HL-60 (cell line): ENCODE data around the gene BPIFB2.

Source experiments
- POLR2AphosphoS5 ChIP-seq: IDR thresholded peaks from 2 replicates; pipeline ENCODE4 v1.6.1; 2012; ENCODE audit warnings: low read depth
- SPI1 ChIP-seq: IDR thresholded peaks from 2 replicates; pipeline ENCODE4 v1.6.1; 2012; ENCODE audit warnings: low read depth, mild to moderate bottlenecking, borderline replicate concordance
- TF ChIP-seq, protein P1 (sequence below): IDR thresholded peaks from one replicate; pipeline ENCODE4 v1.5.1; 2011; ENCODE audit warnings: low read length, control low read depth, inconsistent platforms; ENCODE audit not compliant: insufficient read depth

DNA sequence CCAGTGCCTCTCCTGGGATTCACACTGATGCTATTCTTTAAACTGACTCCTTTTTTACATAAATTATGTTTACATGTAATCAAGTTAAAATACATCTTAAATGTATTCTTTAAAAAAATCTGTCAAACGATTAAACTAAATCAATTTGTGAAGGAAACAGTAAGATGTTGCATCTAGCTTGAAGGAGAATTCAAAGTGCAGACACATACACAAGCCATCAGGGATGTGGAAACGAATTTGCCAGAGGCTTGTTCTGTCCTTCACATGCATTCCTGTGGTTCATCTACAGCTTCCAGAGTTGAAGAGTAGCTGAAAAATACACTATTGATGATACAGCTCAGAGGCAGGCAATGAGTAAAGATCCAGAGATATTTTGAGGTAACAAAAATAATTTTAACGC is 38.9 kb downstream of the BPIFB2 start:
- TF ChIP-seq, protein P1, sequence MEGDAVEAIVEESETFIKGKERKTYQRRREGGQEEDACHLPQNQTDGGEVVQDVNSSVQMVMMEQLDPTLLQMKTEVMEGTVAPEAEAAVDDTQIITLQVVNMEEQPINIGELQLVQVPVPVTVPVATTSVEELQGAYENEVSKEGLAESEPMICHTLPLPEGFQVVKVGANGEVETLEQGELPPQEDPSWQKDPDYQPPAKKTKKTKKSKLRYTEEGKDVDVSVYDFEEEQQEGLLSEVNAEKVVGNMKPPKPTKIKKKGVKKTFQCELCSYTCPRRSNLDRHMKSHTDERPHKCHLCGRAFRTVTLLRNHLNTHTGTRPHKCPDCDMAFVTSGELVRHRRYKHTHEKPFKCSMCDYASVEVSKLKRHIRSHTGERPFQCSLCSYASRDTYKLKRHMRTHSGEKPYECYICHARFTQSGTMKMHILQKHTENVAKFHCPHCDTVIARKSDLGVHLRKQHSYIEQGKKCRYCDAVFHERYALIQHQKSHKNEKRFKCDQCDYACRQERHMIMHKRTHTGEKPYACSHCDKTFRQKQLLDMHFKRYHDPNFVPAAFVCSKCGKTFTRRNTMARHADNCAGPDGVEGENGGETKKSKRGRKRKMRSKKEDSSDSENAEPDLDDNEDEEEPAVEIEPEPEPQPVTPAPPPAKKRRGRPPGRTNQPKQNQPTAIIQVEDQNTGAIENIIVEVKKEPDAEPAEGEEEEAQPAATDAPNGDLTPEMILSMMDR = no peak
- TF ChIP-seq POLR2AphosphoS5 = no peak
- TF ChIP-seq SPI1 = no peak
